ENCODE results near the gene TMEM87A.

GRCh38 chr15:42286445-42287029, 13.3 kb upstream of the TMEM87A start:
- TF ChIP-seq, protein P1, sequence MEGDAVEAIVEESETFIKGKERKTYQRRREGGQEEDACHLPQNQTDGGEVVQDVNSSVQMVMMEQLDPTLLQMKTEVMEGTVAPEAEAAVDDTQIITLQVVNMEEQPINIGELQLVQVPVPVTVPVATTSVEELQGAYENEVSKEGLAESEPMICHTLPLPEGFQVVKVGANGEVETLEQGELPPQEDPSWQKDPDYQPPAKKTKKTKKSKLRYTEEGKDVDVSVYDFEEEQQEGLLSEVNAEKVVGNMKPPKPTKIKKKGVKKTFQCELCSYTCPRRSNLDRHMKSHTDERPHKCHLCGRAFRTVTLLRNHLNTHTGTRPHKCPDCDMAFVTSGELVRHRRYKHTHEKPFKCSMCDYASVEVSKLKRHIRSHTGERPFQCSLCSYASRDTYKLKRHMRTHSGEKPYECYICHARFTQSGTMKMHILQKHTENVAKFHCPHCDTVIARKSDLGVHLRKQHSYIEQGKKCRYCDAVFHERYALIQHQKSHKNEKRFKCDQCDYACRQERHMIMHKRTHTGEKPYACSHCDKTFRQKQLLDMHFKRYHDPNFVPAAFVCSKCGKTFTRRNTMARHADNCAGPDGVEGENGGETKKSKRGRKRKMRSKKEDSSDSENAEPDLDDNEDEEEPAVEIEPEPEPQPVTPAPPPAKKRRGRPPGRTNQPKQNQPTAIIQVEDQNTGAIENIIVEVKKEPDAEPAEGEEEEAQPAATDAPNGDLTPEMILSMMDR (conservative IDR thresholded peaks at IDR 0.05; ENCODE audit: low read depth, low read length) = no peak
- TF ChIP-seq EZH2 (IDR thresholded peaks at IDR 0.05; ENCODE audit: low read length, unreplicated experiment) = no peak
